OCI-LY7 (cell line): Measurements from ENCODE around the gene RRM2. TPM values are rescaled to one million over a fixed set of nuclear protein-coding genes. Genes with fewer than 3 reads are reported as not detected.

Source experiments
- BruUV-seq: library from RNA; stranded (reverse); fragments of 400-500 nt; replicated peaks from 2 replicates; lab custom pipeline; 2021; lab: Mats Ljungman, UMichigan
- CTCF ChIA-PET: fragments of 300-600 bp; sonication (Branson Sonifier 250); formaldehyde crosslinking; loops from one replicate; lab custom pipeline; 2022; ENCODE audit warnings: antibody characterized with exemption; ENCODE audit not compliant: unreplicated experiment; lab: Charles Lee
- POLR2A ChIA-PET: fragments of 300-600 bp; sonication (Branson Sonifier 250); formaldehyde crosslinking; loops from one replicate; lab custom pipeline; 2022; ENCODE audit warnings: antibody characterized with exemption; lab: Charles Lee
- DNase-seq: peaks from one replicate; pipeline ENCODE4 v3.0.0-alpha.2; 2015; ENCODE audit warnings: low spot score
- H2AFZ ChIP-seq: fragments of 200-600 bp; sonication (generic), shearing (Covaris generic); 2 replicates; pipeline ENCODE4 v1.6.1; 2014; ENCODE audit warnings: mild to moderate bottlenecking, antibody characterized with exemption, low read length, moderate library complexity
- H3K27ac ChIP-seq: fragments of 200-600 bp; sonication (generic); 2 replicates; pipeline ENCODE4 v1.5.1; 2014; ENCODE audit warnings: mixed run types, low read depth, mild to moderate bottlenecking, moderate library complexity, low read length, inconsistent platforms; ENCODE audit not compliant: poor library complexity, severe bottlenecking
- H3K36me3 ChIP-seq: fragments of 200-600 bp; sonication (generic); 2 replicates; pipeline ENCODE4 v1.6.1; 2014; ENCODE audit warnings: mild to moderate bottlenecking, antibody characterized with exemption, low read length, moderate library complexity, mixed read lengths; ENCODE audit not compliant: insufficient read depth
- H3K4me1 ChIP-seq: fragments of 200-600 bp; sonication (generic); 2 replicates; pipeline ENCODE4 v1.5.1; 2014; ENCODE audit warnings: mild to moderate bottlenecking, low read length; ENCODE audit not compliant: insufficient read depth, poor library complexity, severe bottlenecking
- H3K4me2 ChIP-seq: fragments of 200-600 bp; sonication (generic); 2 replicates; pipeline ENCODE4 v1.6.1; 2014; ENCODE audit warnings: mild to moderate bottlenecking, low read length
- H3K4me3 ChIP-seq: fragments of 200-600 bp; sonication (generic); 2 replicates; pipeline ENCODE4 v1.5.1; 2014; ENCODE audit warnings: mild to moderate bottlenecking, low read depth, low read length; ENCODE audit not compliant: poor library complexity, severe bottlenecking
- H3K79me2 ChIP-seq: fragments of 200-600 bp; sonication (generic); 2 replicates; pipeline ENCODE4 v1.6.1; 2016; ENCODE audit warnings: low read depth, mild to moderate bottlenecking, low read length, moderate library complexity, mixed read lengths; ENCODE audit not compliant: insufficient read depth
- H3K9me2 ChIP-seq: fragments of 200-600 bp; sonication (generic); 2 replicates; pipeline ENCODE4 v1.6.1; 2016; ENCODE audit warnings: mild to moderate bottlenecking, low read length, mixed read lengths; ENCODE audit not compliant: insufficient read depth
- H3K9me3 ChIP-seq: fragments of 200-600 bp; sonication (generic); 2 replicates; pipeline ENCODE4 v1.6.1; 2014; ENCODE audit warnings: mild to moderate bottlenecking, mixed run types, low read length, mixed read lengths
- H4K20me1 ChIP-seq: fragments of 200-600 bp; sonication (generic); 2 replicates; pipeline ENCODE4 v1.6.1; 2014; ENCODE audit warnings: mild to moderate bottlenecking, antibody characterized with exemption, low read length, moderate library complexity, mixed read lengths; ENCODE audit not compliant: insufficient read depth
- EZH2phosphoT487 ChIP-seq: fragments of 200-600 bp; sonication (generic); IDR thresholded peaks from 2 replicates; pipeline ENCODE4 v1.6.1; 2018; ENCODE audit warnings: low read depth, borderline replicate concordance, mild to moderate bottlenecking, mixed run types, antibody characterized with exemption, low read length, moderate library complexity, mixed read lengths
- intact Hi-C: fragments of 100-400 bp; cut with micrococcal nuclease; formaldehyde crosslinking; loops from one replicate; pipeline ENCODE4 v1.10.0; 2022; ENCODE audit not compliant: unreplicated experiment
- total RNA-seq, 2 experiments: library from RNA; depleted of rRNA in 1 of 2; stranded (reverse); fragments of >200 nt in 1 of 2; shearing (Covaris generic) in 1 of 2; gene quantifications; 2 replicates each; pipeline ENCODE4 v1.2.3, GENCODE V29; 2014 to 2022
- TF ChIP-seq, protein P1 (sequence below): fragments of 200-600 bp; sonication (generic); conservative IDR thresholded peaks from 2 replicates; pipeline ENCODE4 v1.5.1; 2014; ENCODE audit warnings: mild to moderate bottlenecking, antibody characterized with exemption, low read length, moderate library complexity, mixed read lengths

The RRM2 gene
- total RNA-seq, 2 experiments from 2014 or later, result 222 to 324 TPM

DNA sequence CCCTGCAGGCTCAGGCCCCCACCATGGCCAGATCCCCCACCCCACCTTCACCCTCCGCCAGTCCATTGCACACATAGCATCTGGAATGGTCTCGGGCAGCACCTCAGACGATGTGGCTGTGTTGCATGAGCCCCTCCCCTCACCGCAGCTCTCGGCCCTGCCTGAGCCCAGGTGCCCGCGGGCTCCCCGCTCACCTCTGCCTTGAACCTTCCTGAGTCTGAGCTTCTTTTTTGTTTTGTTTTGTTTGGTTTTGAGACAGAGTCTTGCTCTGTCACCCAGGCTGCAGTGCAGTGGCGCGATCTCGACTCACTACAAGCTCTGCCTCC is 20.1 kb downstream of the RRM2 start:
- H3K4me2 ChIP-seq, result no peak overlapping the region
- DNase-seq, result no peak
- H4K20me1 ChIP-seq, result no peaks in the 10 kb centered on the region
- no peak overlapping the region for H3K27ac ChIP-seq
- no peaks in the 10 kb centered on the region for H3K9me2 ChIP-seq
- POLR2A ChIA-PET, result no interaction called here
- CTCF ChIA-PET, result interaction anchor here (0.6 to 1.0 kb wide), 2 partner anchors 159 to 420 kb away, joined by 3 read pairs; no protein-coding TSS in a partner anchor
- no peaks in the 10 kb centered on the region for H3K79me2 ChIP-seq
- H3K4me1 ChIP-seq, result no peaks in the 10 kb centered on the region
- H3K4me3 ChIP-seq, result no peak overlapping the region
- no peak for TF ChIP-seq EZH2phosphoT487
- TF ChIP-seq, protein P1, sequence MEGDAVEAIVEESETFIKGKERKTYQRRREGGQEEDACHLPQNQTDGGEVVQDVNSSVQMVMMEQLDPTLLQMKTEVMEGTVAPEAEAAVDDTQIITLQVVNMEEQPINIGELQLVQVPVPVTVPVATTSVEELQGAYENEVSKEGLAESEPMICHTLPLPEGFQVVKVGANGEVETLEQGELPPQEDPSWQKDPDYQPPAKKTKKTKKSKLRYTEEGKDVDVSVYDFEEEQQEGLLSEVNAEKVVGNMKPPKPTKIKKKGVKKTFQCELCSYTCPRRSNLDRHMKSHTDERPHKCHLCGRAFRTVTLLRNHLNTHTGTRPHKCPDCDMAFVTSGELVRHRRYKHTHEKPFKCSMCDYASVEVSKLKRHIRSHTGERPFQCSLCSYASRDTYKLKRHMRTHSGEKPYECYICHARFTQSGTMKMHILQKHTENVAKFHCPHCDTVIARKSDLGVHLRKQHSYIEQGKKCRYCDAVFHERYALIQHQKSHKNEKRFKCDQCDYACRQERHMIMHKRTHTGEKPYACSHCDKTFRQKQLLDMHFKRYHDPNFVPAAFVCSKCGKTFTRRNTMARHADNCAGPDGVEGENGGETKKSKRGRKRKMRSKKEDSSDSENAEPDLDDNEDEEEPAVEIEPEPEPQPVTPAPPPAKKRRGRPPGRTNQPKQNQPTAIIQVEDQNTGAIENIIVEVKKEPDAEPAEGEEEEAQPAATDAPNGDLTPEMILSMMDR, result no peak; the same call in 1 of the 2 replicates
- no peaks in the 10 kb centered on the region for H3K9me3 ChIP-seq
- intact Hi-C loops, result loop anchor here (5.0 kb wide), 1 partner anchor 295 kb away; no protein-coding TSS in a partner anchor
- no TSS peak for BruUV-seq
- no peak overlapping the region for H2AFZ ChIP-seq
- peaks cover 89% of the 10 kb centered on the region for H3K36me3 ChIP-seq

DNA sequence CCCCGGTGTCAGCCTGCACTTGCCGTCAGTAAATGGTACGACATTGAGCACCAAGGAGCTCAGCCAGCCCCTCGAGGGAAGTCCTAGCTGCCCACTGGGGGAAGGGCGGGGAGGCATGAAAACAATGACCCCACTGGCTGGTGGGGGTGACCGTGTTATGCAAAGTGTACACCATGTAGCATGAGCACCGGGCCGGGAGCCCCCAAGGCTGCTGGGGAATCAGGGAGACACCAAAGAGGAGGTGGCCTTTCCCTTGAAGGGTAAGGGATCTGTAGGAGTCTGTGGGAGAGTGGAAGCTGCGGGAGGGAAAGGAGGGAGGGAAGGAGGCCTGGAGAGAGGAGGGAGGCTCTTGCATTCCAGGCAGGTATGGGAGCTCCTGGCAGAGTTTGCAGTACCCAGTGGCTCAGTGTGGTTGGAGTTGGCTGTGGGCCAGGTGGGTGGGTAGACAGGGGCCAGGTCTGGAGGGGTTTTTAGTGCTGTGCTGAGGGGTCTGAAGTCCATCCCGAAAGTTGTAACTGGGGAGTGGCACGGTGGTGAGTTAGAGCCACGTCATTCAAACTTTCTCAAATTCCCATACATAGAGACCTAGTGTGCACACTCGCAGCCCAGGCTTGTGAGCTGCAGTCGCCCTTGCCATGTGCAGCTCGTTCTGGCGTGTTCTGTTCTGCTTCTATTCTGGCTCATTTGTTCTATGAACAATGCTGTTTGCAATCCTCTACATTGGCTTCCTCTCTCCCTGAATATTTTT is 22.4 kb downstream of the RRM2 start:
- peaks cover 95% of the 10 kb centered on the region for H3K36me3 ChIP-seq
- H3K4me3 ChIP-seq, result no peak overlapping the region
- TF ChIP-seq EZH2phosphoT487, result no peak
- TF ChIP-seq, protein P1, result no peak
- ChIA-PET POLR2A (no interaction called here), CTCF (no interaction called here)
- no TSS peak for BruUV-seq
- DNase-seq, result no peak
- intact Hi-C loops, result loop anchor here (5.0 kb wide), 1 partner anchor 292 kb away; no protein-coding TSS in a partner anchor
- no peaks in the 10 kb centered on the region for H3K9me2 ChIP-seq
- no peaks in the 10 kb centered on the region for H3K9me3 ChIP-seq
- no peak overlapping the region for H3K4me2 ChIP-seq
- H2AFZ ChIP-seq, result no peak overlapping the region
- no peaks in the 10 kb centered on the region for H3K4me1 ChIP-seq
- H3K79me2 ChIP-seq, result no peaks in the 10 kb centered on the region
- no peak overlapping the region for H3K27ac ChIP-seq
- H4K20me1 ChIP-seq, result no peaks in the 10 kb centered on the region
